GM20431 (cell line): Measurements from ENCODE around the gene RPRD1B.

Source experiments
- in situ Hi-C: fragments of 300-500 bp; cut with MseI, MboI; formaldehyde crosslinking; loops from one replicate; pipeline ENCODE4 v1.15.0; 2020; ENCODE audit warnings: low sequenced_read_pairs; ENCODE audit not compliant: unreplicated experiment

RPRD1B gene, protein sequence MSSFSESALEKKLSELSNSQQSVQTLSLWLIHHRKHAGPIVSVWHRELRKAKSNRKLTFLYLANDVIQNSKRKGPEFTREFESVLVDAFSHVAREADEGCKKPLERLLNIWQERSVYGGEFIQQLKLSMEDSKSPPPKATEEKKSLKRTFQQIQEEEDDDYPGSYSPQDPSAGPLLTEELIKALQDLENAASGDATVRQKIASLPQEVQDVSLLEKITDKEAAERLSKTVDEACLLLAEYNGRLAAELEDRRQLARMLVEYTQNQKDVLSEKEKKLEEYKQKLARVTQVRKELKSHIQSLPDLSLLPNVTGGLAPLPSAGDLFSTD

DNA sequence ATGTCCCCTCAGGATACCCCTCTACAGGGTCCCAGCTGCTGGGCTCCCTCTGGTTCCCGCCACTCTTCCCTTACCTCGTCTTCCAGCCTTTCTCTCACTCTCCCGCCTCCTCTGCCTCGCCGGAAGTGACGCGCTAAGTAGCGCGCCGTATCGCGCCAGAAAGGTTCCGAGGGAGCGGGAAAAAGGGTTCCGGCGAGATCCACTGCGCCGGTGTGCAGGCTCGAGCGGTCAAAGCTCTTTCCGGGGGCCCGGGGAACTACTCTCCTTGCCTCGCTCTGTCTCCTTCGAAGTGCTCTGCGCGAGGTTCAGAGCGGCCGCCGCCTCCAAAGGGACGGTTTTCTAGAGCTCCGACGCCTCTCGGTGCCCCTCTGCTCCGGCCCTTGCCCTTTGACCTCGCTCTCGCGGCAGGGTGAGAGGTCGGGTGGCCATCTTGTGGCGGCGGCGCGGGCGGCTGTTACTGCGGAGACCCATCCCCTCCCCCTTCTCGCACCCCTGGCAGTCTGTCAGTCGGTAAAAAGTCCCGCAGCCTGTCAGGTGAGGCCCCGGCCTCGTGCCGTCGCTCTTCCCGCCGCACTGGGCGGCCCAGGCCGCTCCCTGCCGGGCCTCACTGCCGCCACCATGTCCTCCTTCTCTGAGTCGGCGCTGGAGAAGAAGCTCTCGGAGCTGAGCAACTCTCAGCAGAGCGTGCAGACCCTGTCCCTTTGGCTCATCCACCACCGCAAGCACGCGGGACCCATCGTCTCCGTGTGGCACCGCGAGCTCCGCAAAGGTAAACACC lies at the start of gene RPRD1B, which contains the start of gene TTI1:
RPRD1B (plus strand) TSS at position 417 of the 778 bp plus-strand sequence; CDS start at position 619, 202 bp downstream.
TTI1 (minus strand) TSS at position 127 of the 778 bp plus-strand sequence. CDS start 19,640 bp downstream, outside the sequence.
- in situ Hi-C loops = no loop called here

DNA sequence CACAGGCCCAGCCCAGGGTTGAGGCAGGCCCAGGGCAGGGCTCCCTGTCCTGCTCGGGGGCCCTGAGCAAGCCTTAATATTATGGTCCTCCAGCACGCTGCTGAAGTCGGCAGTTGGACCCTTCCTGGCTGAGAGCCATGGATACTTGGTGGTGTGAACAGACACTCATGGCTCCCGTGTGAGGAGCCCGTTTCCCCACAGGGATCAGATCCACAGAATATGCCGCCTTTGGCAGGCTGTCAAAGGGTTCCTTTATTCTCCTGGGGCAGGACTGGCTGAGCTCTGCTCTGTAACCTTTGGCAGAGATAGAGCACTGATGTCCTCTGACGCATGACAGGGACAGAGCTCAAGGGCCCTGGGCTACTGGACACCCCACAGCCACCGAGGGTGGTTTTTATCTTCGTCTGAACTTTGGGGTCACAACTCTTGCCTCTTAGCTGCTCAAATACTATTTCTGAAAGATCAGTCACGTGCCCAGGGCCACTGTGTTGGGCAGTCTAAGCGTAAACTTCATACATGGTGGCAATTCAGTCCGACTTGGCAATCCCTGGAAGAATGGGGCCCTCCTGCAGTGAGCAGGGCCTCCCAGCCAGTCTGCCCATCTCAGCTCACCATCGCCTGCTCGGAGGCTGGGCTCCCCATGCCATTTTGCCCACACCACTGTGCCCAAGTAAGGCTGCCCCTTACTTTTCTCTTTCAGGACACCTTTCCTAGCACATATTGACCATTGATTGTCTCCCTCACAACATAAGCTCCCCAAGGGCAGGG lies 49.3 kb upstream of the RPRD1B start:
- in situ Hi-C loops = loop anchor here (25.0 kb wide), 1 partner anchor 422 kb away; no protein-coding TSS in a partner anchor

DNA sequence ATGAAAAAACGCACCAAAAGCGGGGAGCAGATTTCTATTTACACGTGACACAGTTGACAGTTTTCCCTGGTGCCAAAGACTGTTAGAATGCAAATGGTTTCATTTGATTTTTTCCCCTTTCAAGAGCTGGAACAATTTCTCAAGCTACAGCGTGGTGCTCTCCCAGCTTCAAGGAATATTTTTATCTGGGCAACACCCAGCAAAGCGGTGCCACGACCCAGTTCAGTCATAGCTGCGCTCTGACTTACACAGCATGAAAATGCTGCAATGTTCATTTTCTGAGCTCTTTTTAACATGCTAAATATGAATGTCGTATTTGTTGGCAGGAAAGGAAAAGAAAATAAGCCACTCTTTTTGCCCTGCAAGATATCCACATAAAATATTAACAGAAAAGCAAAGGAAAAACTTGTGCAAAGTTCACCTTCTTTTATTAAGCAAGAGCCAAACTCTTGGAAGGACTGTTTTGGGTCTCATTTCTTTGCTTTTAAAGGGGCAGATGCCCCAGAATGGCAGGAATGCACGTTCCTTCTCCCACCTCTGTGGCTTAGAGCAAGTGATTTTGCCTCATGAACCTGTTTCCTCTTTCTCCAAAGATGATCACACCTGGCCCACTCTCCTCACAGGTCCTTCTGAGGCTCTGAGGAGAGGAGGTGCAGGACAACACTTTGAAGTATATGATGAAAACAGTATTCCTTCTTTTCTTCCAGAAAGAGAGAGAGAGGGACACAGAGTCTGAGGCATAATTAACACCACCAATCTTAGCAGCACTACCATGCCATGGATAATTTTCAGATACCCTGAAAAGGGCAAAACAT lies 47.3 kb upstream of the RPRD1B start:
- in situ Hi-C loops = loop anchor here (25.0 kb wide), 1 partner anchor 424 kb away; no protein-coding TSS in a partner anchor

DNA sequence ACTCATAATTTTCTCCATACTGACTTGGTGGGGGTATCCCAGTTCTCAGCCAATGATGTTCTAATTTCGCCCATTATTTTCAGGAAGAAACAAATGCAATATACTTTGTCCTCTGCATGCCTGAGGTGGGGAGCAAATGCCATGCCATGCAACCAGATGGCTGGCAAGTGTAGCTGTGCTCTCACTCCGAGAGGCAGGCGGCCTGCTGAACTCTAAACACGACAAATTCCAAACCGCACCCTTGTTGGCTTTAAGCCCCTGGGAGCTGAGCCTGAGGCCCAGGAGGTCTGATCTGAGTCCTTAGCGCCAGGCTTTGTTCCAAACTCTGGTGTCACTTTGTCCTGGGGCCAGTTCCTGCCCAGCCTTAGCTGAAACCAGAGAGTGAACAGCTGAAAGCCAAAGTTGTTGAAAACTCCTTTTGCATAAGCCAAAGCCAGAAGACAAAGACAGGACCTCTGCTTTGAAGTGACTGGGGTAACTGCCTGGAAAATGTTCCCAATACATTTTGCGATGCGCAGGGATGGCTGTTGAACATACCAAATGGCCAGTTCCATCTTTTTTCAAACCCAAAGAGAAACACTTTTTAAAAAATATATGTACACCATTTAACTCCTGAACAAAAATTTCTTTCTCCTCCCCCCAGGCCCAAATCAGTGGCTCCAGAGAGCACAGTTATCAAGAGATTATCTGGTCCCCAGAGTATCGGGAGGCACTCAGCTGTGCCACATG lies 46.5 kb upstream of the RPRD1B start:
- in situ Hi-C loops = loop anchor here (25.0 kb wide), 1 partner anchor 425 kb away; no protein-coding TSS in a partner anchor

DNA sequence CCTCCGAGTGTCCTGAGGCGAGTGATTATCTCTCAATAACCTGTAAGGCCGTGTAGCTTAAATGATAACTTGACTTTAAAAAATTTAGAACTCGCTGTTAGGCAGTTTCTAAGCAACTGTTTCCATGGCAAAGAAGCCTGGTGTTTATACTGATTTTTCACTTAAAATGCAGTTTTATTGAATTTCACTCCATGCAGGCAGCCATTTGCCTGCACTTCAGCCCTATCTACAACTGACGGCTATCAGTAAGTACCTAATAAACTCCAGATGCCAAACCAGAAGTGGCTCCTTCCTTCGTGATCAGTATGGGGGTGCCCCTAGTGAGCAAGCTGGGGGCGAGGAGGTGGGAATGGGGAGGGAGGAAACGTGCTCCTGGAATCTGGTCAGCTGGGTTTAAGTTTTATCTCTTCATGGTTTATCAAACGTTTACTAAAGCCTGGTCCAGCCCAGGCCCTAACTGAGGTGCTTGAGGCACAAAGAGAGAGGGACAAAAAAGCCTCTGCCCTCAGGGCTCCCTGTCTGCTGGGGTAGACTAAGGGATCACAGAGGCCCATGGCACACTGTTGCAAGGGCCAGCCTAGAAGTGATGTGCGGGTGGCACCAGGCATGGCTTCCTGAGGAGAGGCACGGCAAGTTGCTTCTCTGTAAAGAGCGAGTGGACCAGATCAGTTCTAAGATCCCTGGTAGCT lies 45.8 kb upstream of the RPRD1B start:
- in situ Hi-C loops = loop anchor here (25.0 kb wide), 1 partner anchor 425 kb away; no protein-coding TSS in a partner anchor

DNA sequence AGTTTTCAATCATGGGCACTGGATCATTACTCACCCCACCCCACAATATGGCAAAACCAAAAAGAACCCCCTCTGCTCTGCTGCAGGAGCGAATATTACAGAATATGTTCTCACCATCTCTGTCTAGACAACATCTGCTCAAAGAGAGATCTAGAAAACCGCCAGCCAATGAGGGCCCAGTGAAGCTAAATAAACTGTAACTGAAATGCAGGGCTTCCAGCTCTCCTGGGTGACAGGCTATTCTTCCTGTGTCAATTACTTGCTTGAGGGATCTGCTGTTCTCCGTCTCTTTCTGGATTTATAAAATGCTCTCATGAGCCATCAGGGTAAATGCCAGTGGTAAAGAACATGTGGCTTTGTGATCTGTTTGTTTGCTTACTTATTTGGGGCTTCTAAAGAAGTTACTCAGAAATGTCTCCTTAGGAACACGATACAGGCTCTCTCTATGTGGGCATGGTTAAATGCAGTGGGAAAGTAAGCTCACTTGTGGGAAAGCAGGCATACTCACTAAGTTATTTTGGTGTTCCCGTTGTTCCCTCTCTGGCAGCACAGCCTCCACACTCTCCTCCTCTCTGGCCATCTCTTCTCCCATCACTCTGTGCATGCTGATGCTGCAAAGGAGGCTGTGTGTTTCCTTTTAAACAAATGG lies 45.1 kb upstream of the RPRD1B start:
- in situ Hi-C loops = loop anchor here (25.0 kb wide), 1 partner anchor 426 kb away; no protein-coding TSS in a partner anchor

DNA sequence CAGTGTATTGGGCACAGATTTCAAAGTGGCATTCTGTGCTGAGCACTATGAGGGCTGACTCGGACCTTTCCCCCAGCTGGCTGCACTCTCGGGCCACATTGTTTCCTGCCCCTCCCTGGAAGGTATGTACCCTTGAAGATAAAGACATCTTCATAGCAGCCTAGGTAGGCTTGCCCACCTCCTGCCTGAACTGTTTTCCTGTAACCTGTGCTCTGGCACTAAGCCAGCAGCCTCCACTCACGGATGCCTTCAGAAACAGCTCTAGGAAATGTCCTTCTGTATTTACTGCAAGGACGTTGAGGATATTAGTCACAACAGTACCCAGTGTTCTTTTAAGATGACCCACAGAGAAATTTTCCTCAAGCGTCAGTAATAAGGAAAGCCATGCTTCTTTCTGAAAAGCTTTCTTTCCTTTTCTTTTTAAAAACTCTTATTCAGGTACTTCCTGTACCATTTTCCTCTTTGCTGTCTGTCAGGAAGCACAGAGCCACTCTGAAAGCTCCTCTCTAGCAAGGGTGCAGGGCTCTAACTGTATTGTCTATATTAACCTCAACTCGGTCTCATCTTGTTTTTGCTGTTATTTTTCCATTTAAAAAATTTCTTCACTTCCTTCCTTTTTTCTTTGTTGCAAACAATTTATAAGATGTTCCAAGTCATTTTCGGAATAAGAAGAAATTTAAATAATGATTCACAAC lies 43.8 kb upstream of the RPRD1B start:
- in situ Hi-C loops = loop anchor here (25.0 kb wide), 1 partner anchor 427 kb away; no protein-coding TSS in a partner anchor

DNA sequence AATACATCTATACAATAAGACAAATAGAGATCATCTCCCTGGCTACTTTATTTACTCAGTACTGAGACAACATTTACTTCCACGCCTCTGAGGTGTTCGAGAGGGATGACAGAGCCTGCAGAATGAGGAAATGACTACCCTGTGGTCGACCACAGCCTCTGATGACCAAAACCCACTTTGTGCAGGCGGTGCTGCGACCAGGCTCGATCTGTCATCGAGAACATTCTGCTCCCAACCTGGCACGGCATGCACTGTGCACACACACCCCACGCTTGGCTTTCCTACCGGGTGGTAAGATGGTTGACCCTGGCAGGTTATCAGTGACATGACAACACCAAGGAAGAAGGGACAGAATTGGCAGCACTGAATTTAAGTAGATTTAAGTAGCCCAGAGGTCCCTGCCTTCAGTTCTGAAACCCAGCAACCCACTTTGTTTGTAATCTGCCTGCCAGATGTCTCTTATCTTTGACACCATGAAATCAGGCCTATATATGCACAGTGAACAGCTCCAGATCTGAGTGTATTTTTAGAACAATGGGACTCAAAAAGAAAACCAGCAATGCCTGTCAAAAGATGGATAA lies 42.9 kb upstream of the RPRD1B start:
- in situ Hi-C loops = loop anchor here (25.0 kb wide), 1 partner anchor 428 kb away; no protein-coding TSS in a partner anchor

DNA sequence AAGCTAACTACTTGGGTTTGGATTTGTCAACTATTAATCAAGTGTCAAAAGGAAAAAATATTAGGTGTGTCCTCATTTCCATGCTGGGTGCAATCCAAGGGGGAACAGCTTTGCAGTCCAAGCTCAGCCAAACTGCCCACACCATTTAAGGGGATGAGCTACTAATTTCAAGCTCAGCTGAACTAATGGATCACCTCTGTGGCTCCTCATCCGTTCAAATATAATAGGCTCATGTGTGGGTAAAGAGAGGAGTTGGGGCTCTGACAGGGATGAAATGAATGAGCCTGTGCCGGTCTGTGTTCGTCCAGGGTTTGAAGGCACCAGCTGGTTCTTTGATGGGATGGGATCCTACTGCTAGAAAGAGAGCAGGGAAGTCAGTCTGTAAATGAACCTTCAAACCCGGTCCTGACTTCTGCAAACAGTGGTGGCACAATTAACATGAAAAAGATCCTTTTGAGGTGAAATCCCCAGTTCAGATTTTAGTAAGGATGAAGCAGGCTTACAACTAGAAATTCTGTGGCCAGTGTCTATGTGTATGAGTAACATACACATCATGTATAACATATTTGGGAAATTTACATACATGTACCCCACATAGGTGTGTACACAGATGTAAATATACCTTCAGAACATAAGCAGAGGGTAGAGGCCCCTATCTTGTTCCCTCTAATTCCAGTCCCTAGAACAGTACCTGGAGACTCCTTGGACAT lies 42.2 kb upstream of the RPRD1B start:
- in situ Hi-C loops = loop anchor here (25.0 kb wide), 1 partner anchor 429 kb away; no protein-coding TSS in a partner anchor

DNA sequence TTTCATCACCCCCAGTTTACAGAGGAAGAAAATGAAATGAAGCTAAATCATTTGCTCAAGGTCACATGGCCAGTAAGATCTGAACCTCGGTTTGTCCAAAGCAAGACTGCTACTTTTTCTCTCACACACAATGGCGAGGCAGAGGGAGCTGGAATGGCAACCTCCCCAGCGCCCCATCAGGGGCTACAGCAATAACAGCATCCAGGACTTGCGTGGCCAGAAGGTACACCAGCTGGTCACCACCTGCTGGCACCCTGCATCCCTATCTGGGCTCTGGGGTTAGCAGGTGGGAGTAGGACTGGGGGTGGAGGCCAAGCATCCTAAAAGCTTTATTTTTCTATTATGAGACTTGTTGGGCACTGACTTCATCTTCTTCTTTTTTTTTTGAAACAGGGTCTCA lies 41.6 kb upstream of the RPRD1B start:
- in situ Hi-C loops = loop anchor here (25.0 kb wide), 1 partner anchor 430 kb away; no protein-coding TSS in a partner anchor

DNA sequence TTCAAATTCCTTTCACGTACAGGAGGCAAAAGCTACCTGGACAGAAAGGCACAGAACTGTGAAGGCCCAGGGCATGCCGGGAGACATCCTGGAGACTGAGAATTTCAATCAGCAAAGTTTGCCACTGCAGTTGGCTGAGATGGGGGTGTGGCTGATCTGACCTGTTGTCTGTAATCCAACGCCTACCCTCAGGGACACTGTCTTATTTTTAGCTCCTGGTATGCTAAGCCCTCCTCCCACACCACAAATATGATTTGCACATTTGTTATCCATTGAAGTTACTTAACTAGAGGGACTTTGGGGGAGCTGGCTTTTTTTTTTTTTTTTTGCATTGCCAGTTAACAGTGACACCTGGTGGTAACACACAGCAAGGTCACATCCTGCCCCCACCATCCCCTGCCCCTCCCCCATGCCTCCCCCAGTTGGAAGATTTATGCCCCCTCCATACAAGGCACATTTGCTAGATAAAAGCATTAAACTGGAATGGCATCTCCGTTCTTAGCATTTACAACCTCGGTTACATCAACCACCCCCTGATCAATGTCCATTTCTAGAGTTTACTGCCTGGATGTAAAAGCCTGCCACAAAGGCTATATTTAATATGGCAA lies 40.6 kb upstream of the RPRD1B start:
- in situ Hi-C loops = loop anchor here (25.0 kb wide), 1 partner anchor 431 kb away; no protein-coding TSS in a partner anchor

DNA sequence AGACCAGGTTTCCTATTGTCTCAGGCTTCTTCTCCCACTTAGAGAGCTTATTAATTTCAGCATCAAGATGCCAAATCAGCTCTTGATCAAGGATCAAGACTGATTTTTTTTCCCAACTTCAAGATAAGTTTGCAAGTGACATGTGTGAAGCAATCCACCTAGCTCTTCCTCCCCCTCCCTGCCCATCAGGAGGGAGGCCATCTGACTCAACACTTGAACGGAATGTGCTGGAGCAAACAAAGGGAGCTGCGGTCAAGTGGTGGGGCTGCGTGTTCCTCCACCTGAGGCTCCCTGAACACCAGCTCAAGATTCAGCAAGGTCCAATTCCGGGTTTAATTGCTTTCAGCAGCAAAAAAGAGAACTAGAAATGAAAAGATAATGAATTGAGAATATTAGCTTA lies 39.0 kb upstream of the RPRD1B start:
- in situ Hi-C loops = loop anchor here (25.0 kb wide), 1 partner anchor 432 kb away; no protein-coding TSS in a partner anchor

DNA sequence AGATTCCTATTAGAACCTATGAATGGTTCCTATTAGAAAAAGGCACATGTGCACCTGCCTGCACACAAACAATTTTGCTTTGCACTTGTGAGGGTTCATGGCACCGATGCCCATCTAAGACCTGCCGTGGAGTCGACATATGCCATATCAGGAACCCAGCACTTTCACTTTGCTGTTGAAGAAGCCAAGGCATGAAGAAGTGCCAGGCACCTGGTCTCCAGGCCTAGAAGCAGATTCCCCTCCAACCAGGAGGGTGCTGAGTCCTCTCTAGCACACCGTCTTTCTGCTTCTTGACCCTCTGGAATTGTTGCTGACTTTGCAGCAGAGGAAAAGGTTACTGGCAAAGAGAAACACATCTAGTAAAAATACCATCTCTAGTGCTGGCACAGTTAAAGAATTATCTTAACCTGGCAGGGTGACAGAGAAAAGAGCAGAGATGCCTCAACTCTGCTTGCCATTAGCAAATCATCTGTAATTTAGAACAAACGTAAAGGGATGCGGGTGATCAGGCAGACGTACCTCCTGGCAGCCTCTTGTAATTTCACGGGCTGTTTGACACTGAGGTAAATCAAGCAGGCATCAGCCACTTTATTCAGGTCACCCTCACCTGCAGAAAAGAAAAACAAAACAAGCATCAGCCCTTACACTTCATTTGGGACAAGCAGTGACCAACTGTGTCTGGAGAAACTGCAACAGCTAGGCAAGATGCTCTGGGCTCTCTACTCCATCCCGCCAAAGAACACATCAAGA lies 37.5 kb upstream of the RPRD1B start:
- in situ Hi-C loops = loop anchor here (25.0 kb wide), 1 partner anchor 434 kb away; no protein-coding TSS in a partner anchor

DNA sequence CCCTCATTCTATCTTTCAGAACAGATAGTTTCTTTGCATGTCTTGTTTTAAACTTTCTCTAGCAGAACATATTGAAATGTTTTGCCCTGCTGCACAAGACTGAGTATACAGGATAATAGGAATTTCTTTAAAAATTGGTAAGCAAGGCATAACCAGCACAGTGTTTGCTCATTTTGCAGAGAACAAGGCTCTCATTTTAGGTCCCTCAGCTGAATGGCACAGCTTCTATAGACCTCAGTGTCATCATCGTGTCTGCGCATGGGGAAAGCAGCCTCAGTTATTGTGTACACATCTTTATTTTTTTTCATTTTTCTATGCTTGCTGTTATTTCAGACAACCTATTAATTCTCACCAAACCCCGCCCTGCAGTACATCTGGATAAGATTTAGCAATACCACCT lies 36.0 kb upstream of the RPRD1B start:
- in situ Hi-C loops = loop anchor here (25.0 kb wide), 1 partner anchor 435 kb away; no protein-coding TSS in a partner anchor
